ENCODE data around the gene NTNG1. TPM values are rescaled to one million over a fixed set of nuclear protein-coding genes. Genes with fewer than 3 reads are reported as not detected.

NTNG1 gene
- total RNA-seq, 1 donor from 2014 or later, result not detected

- TF ChIP-seq CTCF (IDR thresholded peaks at IDR 0.05), result no peak
- Mint-ChIP-seq H3K4me1 (ENCODE audit: low read depth) (no peaks in the 10 kb centered on the region), H3K27ac (ENCODE audit: unreplicated experiment) (no peak overlapping the region), H3K4me3 (ENCODE audit: unreplicated experiment) (no peak overlapping the region), H3K9me3 (ENCODE audit: low read depth) (no peaks in the 10 kb centered on the region), H3K27me3 (ENCODE audit: low read depth) (peaks cover 3% of the 10 kb centered on the region), H3K36me3 (ENCODE audit: low read depth) (no peaks in the 10 kb centered on the region)
- DNase-seq (ENCODE audit: low spot score), result no peak
Measured at GRCh38 chr1:107389410-107390396, 248.9 kb downstream of the NTNG1 start.

- Mint-ChIP-seq H3K4me1 (ENCODE audit: low read depth) (no peaks in the 10 kb centered on the region), H3K4me3 (ENCODE audit: unreplicated experiment) (no peak overlapping the region), H3K27ac (ENCODE audit: unreplicated experiment) (no peak overlapping the region), H3K9me3 (ENCODE audit: low read depth) (no peaks in the 10 kb centered on the region), H3K27me3 (ENCODE audit: low read depth) (peaks cover 3% of the 10 kb centered on the region), H3K36me3 (ENCODE audit: low read depth) (no peaks in the 10 kb centered on the region)
- no peak for TF ChIP-seq CTCF (IDR thresholded peaks at IDR 0.05)
- no peak for DNase-seq (ENCODE audit: low spot score)
Measured at GRCh38 chr1:107394301-107394700, 253.5 kb downstream of the NTNG1 start.

GRCh38 chr1:107401704-107402103 lies 260.9 kb downstream of the NTNG1 start:
- Mint-ChIP-seq H3K36me3 (ENCODE audit: low read depth) (no peaks in the 10 kb centered on the region), H3K27me3 (ENCODE audit: low read depth) (peaks cover 2% of the 10 kb centered on the region), H3K9me3 (ENCODE audit: low read depth) (no peaks in the 10 kb centered on the region), H3K4me3 (ENCODE audit: unreplicated experiment) (no peak overlapping the region), H3K27ac (ENCODE audit: unreplicated experiment) (no peak overlapping the region), H3K4me1 (ENCODE audit: low read depth) (no peaks in the 10 kb centered on the region)
- no peak for TF ChIP-seq CTCF (IDR thresholded peaks at IDR 0.05)
- no peak for DNase-seq (ENCODE audit: low spot score)

- Mint-ChIP-seq H3K36me3 (ENCODE audit: low read depth) (no peaks in the 10 kb centered on the region), H3K4me1 (ENCODE audit: low read depth) (no peaks in the 10 kb centered on the region), H3K4me3 (ENCODE audit: unreplicated experiment) (no peak overlapping the region), H3K27ac (ENCODE audit: unreplicated experiment) (no peak overlapping the region), H3K27me3 (ENCODE audit: low read depth) (peaks cover 3% of the 10 kb centered on the region), H3K9me3 (ENCODE audit: low read depth) (no peaks in the 10 kb centered on the region)
- TF ChIP-seq CTCF (IDR thresholded peaks at IDR 0.05), result no peak
- DNase-seq (ENCODE audit: low spot score), result no peak
Measured at GRCh38 chr1:107404756-107405155, 263.9 kb downstream of the NTNG1 start.

GRCh38 chr1:107405236-107405635 lies 264.4 kb downstream of the NTNG1 start:
- Mint-ChIP-seq H3K36me3 (ENCODE audit: low read depth) (no peaks in the 10 kb centered on the region), H3K27ac (ENCODE audit: unreplicated experiment) (no peak overlapping the region), H3K9me3 (ENCODE audit: low read depth) (no peaks in the 10 kb centered on the region), H3K4me1 (ENCODE audit: low read depth) (no peaks in the 10 kb centered on the region), H3K27me3 (ENCODE audit: low read depth) (peaks cover 1% of the 10 kb centered on the region), H3K4me3 (ENCODE audit: unreplicated experiment) (no peak overlapping the region)
- no peak for DNase-seq (ENCODE audit: low spot score)
- no peak for TF ChIP-seq CTCF (IDR thresholded peaks at IDR 0.05)
